Measurements from ENCODE around the gene PLAGL2.
"Not testable (repeated sequence)": the region's sequence is repeated elsewhere in the genome, so short reads cannot be mapped to it uniquely, and the experiment has no call there.

PLAGL2 gene

GRCh38 chr20:32207626-32208498 is at the start of gene PLAGL2, which contains the start of gene POFUT1:
TSS of gene PLAGL2 (minus strand) at chr20:32207743. CDS start at chr20:32202178, 5,565 bp downstream.
TSS of gene POFUT1 (plus strand) at chr20:32207880. CDS start at chr20:32207942, 62 bp downstream.
- peak within 1 kb of the TSS; percentile 81 for H3K27ac ChIP-seq
- TF ChIP-seq CTCF (IDR thresholded peaks at IDR 0.05) (peak; percentile 31), ZFX (IDR thresholded peaks at IDR 0.05; ENCODE audit: borderline replicate concordance) (no peak)

- TF ChIP-seq CTCF (IDR thresholded peaks at IDR 0.05) (no peak), ZFX (IDR thresholded peaks at IDR 0.05; ENCODE audit: borderline replicate concordance) (no peak)
- H3K27ac ChIP-seq: no peak overlapping the region
These were observed 44.6 kb upstream of the PLAGL2 start for GRCh38 chr20:32252189-32252588.

- TF ChIP-seq ZFX (IDR thresholded peaks at IDR 0.05; ENCODE audit: borderline replicate concordance): no peak
- no peak for TF ChIP-seq CTCF (IDR thresholded peaks at IDR 0.05)
- no peak overlapping the region for H3K27ac ChIP-seq
These were observed 43.9 kb upstream of the PLAGL2 start for GRCh38 chr20:32251470-32251869.

GRCh38 chr20:32249030-32249738 is 41.6 kb upstream of the PLAGL2 start:
- no peak overlapping the region for H3K27ac ChIP-seq
- TF ChIP-seq ZFX (IDR thresholded peaks at IDR 0.05; ENCODE audit: borderline replicate concordance): no peak
- no peak for TF ChIP-seq CTCF (IDR thresholded peaks at IDR 0.05)

- H3K27ac ChIP-seq: no peak overlapping the region
- no peak for TF ChIP-seq ZFX (IDR thresholded peaks at IDR 0.05; ENCODE audit: borderline replicate concordance)
- no peak for TF ChIP-seq CTCF (IDR thresholded peaks at IDR 0.05)
These were observed 40.5 kb upstream of the PLAGL2 start for GRCh38 chr20:32248043-32248442.

GRCh38 chr20:32246208-32246607 is 38.7 kb upstream of the PLAGL2 start:
- not testable (repeated sequence) for H3K27ac ChIP-seq

GRCh38 chr20:32244959-32245358 is 37.4 kb upstream of the PLAGL2 start:
- no peak overlapping the region for H3K27ac ChIP-seq
- no peak for TF ChIP-seq CTCF (IDR thresholded peaks at IDR 0.05)
- TF ChIP-seq ZFX (IDR thresholded peaks at IDR 0.05; ENCODE audit: borderline replicate concordance): no peak

Data from 22Rv1 (cell line).